NCI-H748 (cell line): ENCODE results near the gene B3GALNT2.
"Not testable (repeated sequence)": the region's sequence is repeated elsewhere in the genome, so short reads cannot be mapped to it uniquely, and the experiment has no call there.

Experiments used
- DNase-seq: peaks from one replicate; lab custom pipeline; 2025; ENCODE audit not compliant: unreplicated experiment; lab: John Stamatoyannopoulos, UW

B3GALNT2 gene

GRCh38 chr1:235504122-235504493 is at the start of gene B3GALNT2:
TSS of gene B3GALNT2 (minus strand) at chr1:235504452. CDS start at chr1:235504252, 200 bp downstream.
- DNase-seq: no peak

GRCh38 chr1:235553112-235553551 is 48.9 kb upstream of the B3GALNT2 start:
- DNase-seq: peak; percentile 8

GRCh38 chr1:235552146-235552716 is 48.0 kb upstream of the B3GALNT2 start:
- DNase-seq: no peak

- DNase-seq: no peak
Observed at GRCh38 chr1:235549351-235550139, 45.3 kb upstream of the B3GALNT2 start.

- DNase-seq: not testable (repeated sequence)
Observed at GRCh38 chr1:235546369-235547155, 42.3 kb upstream of the B3GALNT2 start.

GRCh38 chr1:235545292-235545930 is 41.2 kb upstream of the B3GALNT2 start:
- DNase-seq: no peak

- not testable (repeated sequence) for DNase-seq
Observed at GRCh38 chr1:235542845-235543244, 38.6 kb upstream of the B3GALNT2 start.

- no peak for DNase-seq
Observed at GRCh38 chr1:235533476-235534168, 29.4 kb upstream of the B3GALNT2 start.

GRCh38 chr1:235532360-235532759 is 28.1 kb upstream of the B3GALNT2 start:
- DNase-seq: no peak

GRCh38 chr1:235527196-235527814 is 23.1 kb upstream of the B3GALNT2 start:
- no peak for DNase-seq

GRCh38 chr1:235525314-235525713 is 21.1 kb upstream of the B3GALNT2 start:
- no peak for DNase-seq

GRCh38 chr1:235516862-235517446 is 12.7 kb upstream of the B3GALNT2 start:
- DNase-seq: no peak

GRCh38 chr1:235515844-235516512 is 11.7 kb upstream of the B3GALNT2 start:
- DNase-seq: no peak

- DNase-seq: peak; percentile 54
Observed at GRCh38 chr1:235513495-235514366, 9.5 kb upstream of the B3GALNT2 start.

- no peak for DNase-seq
Observed at GRCh38 chr1:235511470-235512240, 7.4 kb upstream of the B3GALNT2 start.

GRCh38 chr1:235510823-235511222 is 6.6 kb upstream of the B3GALNT2 start:
- DNase-seq: no peak

- no peak for DNase-seq
Observed at GRCh38 chr1:235507623-235508022, 3.4 kb upstream of the B3GALNT2 start.
